ENCODE results near the gene TSC22D1.

- TF ChIP-seq, protein P1, sequence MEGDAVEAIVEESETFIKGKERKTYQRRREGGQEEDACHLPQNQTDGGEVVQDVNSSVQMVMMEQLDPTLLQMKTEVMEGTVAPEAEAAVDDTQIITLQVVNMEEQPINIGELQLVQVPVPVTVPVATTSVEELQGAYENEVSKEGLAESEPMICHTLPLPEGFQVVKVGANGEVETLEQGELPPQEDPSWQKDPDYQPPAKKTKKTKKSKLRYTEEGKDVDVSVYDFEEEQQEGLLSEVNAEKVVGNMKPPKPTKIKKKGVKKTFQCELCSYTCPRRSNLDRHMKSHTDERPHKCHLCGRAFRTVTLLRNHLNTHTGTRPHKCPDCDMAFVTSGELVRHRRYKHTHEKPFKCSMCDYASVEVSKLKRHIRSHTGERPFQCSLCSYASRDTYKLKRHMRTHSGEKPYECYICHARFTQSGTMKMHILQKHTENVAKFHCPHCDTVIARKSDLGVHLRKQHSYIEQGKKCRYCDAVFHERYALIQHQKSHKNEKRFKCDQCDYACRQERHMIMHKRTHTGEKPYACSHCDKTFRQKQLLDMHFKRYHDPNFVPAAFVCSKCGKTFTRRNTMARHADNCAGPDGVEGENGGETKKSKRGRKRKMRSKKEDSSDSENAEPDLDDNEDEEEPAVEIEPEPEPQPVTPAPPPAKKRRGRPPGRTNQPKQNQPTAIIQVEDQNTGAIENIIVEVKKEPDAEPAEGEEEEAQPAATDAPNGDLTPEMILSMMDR (conservative IDR thresholded peaks at IDR 0.05): no peak
- no peak for TF ChIP-seq EZH2 (IDR thresholded peaks at IDR 0.05; ENCODE audit: low read depth)
Measured at GRCh38 chr13:44578067-44578400, 1.9 kb upstream of the TSC22D1 start.

All from PC-9 (cell line).